Naive thymus-derived CD4-positive, alpha-beta T cell (primary cell): ENCODE measurements around the gene AMBRA1. TPM values are rescaled to one million over a fixed set of nuclear protein-coding genes. Genes with fewer than 3 reads are reported as not detected.
"Not testable (repeated sequence)": the region's sequence is repeated elsewhere in the genome, so short reads cannot be mapped to it uniquely, and the experiment has no call there.

Experiments
- ATAC-seq: fragments of 150-1000 bp; cut with Tn5 transposase; 2 replicates; pipeline ENCODE4 v1.10.0; 2021; ENCODE audit warnings: mild to moderate bottlenecking, moderate library complexity
- CTCF ChIA-PET: fragments of 350-600 bp; sonication (Branson Sonifier 250); formaldehyde crosslinking; loops from one replicate; lab custom pipeline; 2021; ENCODE audit warnings: antibody characterized with exemption; lab: Charles Lee
- POLR2A ChIA-PET: fragments of 350-600 bp; sonication (Branson Sonifier 250); formaldehyde crosslinking; loops from one replicate; lab custom pipeline; 2021; ENCODE audit warnings: antibody characterized with exemption, inconsistent platforms; lab: Charles Lee
- DNase-seq, 9 donors: peaks; one replicate each; pipeline versions ENCODE4 v3.0.0 to v3.0.0-alpha.2; 2020 to 2022; ENCODE audit warnings: mixed read lengths in 1 of 9
- H3K27ac ChIP-seq: one replicate; pipeline ENCODE4 v1.7.0; 2013; ENCODE audit warnings: mild to moderate bottlenecking, low read depth, low read length, moderate library complexity
- H3K27me3 ChIP-seq, 2 donors: one replicate each; pipeline ENCODE4 v1.7.0; 2013; ENCODE audit warnings: low read length in 2 of 2, mild to moderate bottlenecking in 2 of 2, moderate library complexity in 2 of 2; ENCODE audit not compliant: control insufficient read depth in 2 of 2, insufficient read depth in 2 of 2
- H3K36me3 ChIP-seq, 3 experiments: 1 replicate in 2 of 3; 2 replicates in 1 of 3; pipeline ENCODE4 v1.7.0; 2013; ENCODE audit warnings: low read length in 3 of 3, mild to moderate bottlenecking in 3 of 3, moderate library complexity in 1 of 3; ENCODE audit not compliant: insufficient read depth in 3 of 3, control insufficient read depth in 2 of 3
- H3K4me1 ChIP-seq, 2 donors: one replicate each; pipeline ENCODE4 v1.7.0; 2013; ENCODE audit warnings: low read length in 2 of 2, mild to moderate bottlenecking in 2 of 2, moderate library complexity in 1 of 2; ENCODE audit not compliant: control insufficient read depth in 2 of 2, insufficient read depth in 2 of 2
- H3K4me3 ChIP-seq: 2 replicates; pipeline ENCODE4 v1.7.0; 2013; ENCODE audit warnings: mild to moderate bottlenecking, low read length
- H3K9me3 ChIP-seq, 3 experiments: 1 replicate in 2 of 3; 2 replicates in 1 of 3; pipeline ENCODE4 v1.7.0; 2013; ENCODE audit warnings: low read length in 3 of 3; ENCODE audit not compliant: control insufficient read depth in 2 of 3
- H3K27ac Mint-ChIP-seq, 9 donors: one replicate each; pipeline ENCODE4 v1.8.0; 2020 to 2022; ENCODE audit warnings: mixed read lengths in 9 of 9, mild to moderate bottlenecking in 8 of 9, moderate library complexity in 5 of 9, inconsistent platforms in 2 of 9
- H3K27me3 Mint-ChIP-seq, 5 donors: one replicate each; pipeline ENCODE4 v1.8.0; 2021 to 2022; ENCODE audit warnings: mixed read lengths in 5 of 5, mild to moderate bottlenecking in 1 of 5
- H3K36me3 Mint-ChIP-seq, 5 donors: one replicate each; pipeline ENCODE4 v1.8.0; 2020 to 2022; ENCODE audit warnings: mixed read lengths in 5 of 5, mild to moderate bottlenecking in 3 of 5, inconsistent platforms in 1 of 5
- H3K4me1 Mint-ChIP-seq, 7 donors: one replicate each; pipeline ENCODE4 v1.8.0; 2020 to 2022; ENCODE audit warnings: mixed read lengths in 7 of 7, mild to moderate bottlenecking in 3 of 7, inconsistent platforms in 1 of 7
- H3K4me3 Mint-ChIP-seq, 10 donors: one replicate each; pipeline ENCODE4 v1.8.0; 2020 to 2022; ENCODE audit warnings: mild to moderate bottlenecking in 10 of 10, mixed read lengths in 10 of 10, moderate library complexity in 6 of 10, inconsistent platforms in 2 of 10
- H3K9me3 Mint-ChIP-seq, 11 donors: one replicate each; pipeline ENCODE4 v1.8.0; 2020 to 2022; ENCODE audit warnings: mixed read lengths in 11 of 11, mild to moderate bottlenecking in 4 of 11, inconsistent platforms in 1 of 11, moderate library complexity in 1 of 11
- intact Hi-C, 2 donors: fragments of 100-400 bp; cut with micrococcal nuclease; formaldehyde crosslinking; loops; one replicate each; pipeline ENCODE4 v1.15.1; 2023
- polyA plus RNA-seq, 2 donors: library from polyadenylated mRNA; unstranded; fragments of 300-500 nt; fragmentation: Illumina TruSeq; gene quantifications; one replicate each; pipeline ENCODE4 v1.2.3, GENCODE V29; 2021
- total RNA-seq, 6 experiments: library from RNA in 5 of 6; stranded (reverse) in 5 of 6; gene quantifications; 1 replicate in 5 of 6; 2 replicates in 1 of 6; pipeline ENCODE4 v1.2.3 and lab custom pipeline; 2021 to 2026

Gene AMBRA1
- total and polyA plus RNA-seq, 7 experiments from 2014 or later = 8.9 to 48.7 (median 41.2) TPM

DNA sequence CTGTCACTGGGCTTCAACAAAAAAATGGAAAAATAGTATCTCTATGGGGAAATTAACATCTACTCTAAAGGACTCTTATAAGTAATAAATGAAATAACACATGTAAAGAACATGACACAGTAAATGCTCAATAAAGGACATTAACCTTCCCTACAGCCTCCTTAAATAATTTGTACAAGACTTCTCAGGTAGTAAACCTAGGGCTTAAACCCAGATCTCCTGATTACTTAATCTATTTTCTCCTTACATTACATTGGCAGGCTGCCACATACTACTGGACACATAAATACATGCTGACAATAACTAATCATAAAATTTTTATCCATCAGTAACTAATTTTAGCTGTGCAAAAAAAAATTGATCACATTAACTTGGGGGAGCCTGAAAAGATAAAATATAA lies 4.9 kb downstream of the AMBRA1 start:
- Mint-ChIP-seq H3K36me3 (peaks cover 0 to 11% (median 9%) of the 10 kb centered on the region in 5 donors), H3K4me3 (peak overlapping the region in 4 of 10 donors; percentile 8 to 49 (median 28)), H3K4me1 (peaks cover 32 to 64% (median 51%) of the 10 kb centered on the region in 7 donors), H3K27ac (peak overlapping the region in 1 of 9 donors; percentile 39), H3K27me3 (no peaks in the 10 kb centered on the region), H3K9me3 (no peaks in the 10 kb centered on the region)
- DNase-seq (no peak), ATAC-seq (no peak)
- peaks cover 19 to 22% of the 10 kb centered on the region in 2 donors for H3K4me1 ChIP-seq
- no peak overlapping the region for H3K4me3 ChIP-seq
- H3K9me3 ChIP-seq = no peaks in the 10 kb centered on the region
- peaks cover 0 to 8% (median 0%) of the 10 kb centered on the region in 3 experiments for H3K36me3 ChIP-seq
- no peak overlapping the region for H3K27ac ChIP-seq
- intact Hi-C loops = no loop called here
- POLR2A ChIA-PET = interaction anchor here (0.7 to 1.2 kb wide), 3 partner anchors 29 to 770 kb away, joined by 3 to 5 read pairs (median 3); no protein-coding TSS in a partner anchor
- no peaks in the 10 kb centered on the region for H3K27me3 ChIP-seq
- CTCF ChIA-PET = no interaction called here

DNA sequence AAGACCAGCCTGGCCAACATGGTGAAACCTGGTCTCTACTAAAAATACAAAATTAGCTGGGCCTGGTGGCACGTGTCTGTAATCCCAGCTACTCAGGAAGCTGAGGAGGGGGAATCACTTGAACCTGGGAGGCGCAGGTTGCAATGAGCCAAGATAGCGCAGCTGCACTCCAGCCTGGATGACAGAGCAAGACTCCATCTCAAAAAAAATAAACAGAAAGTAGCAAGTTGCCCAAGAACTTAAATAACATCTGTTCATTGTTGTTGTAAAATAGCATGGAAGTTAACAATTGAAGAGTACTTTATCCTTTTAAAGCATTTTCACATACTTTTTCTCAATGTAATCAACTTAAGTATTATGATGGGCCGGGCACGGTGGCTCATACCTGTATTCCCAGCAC lies 5.7 kb downstream of the AMBRA1 start:
- H3K4me1 ChIP-seq = peaks cover 16 to 21% of the 10 kb centered on the region in 2 donors
- H3K27me3 ChIP-seq = no peaks in the 10 kb centered on the region
- CTCF ChIA-PET = no interaction called here
- Mint-ChIP-seq H3K27ac (peak overlapping the region in 2 of 9 donors; percentile 10 to 14), H3K27me3 (no peaks in the 10 kb centered on the region), H3K4me1 (peaks cover 32 to 59% (median 46%) of the 10 kb centered on the region in 7 donors), H3K4me3 (peak overlapping the region in 3 of 10 donors; percentile 4 to 19 (median 9)), H3K36me3 (peaks cover 0 to 11% (median 9%) of the 10 kb centered on the region in 5 donors), H3K9me3 (no peaks in the 10 kb centered on the region)
- ATAC-seq = no peak
- no peak overlapping the region for H3K4me3 ChIP-seq
- H3K27ac ChIP-seq = no peak overlapping the region
- DNase-seq = no peak
- intact Hi-C loops = no loop called here
- peaks cover 0 to under 1% (median 0%) of the 10 kb centered on the region in 3 experiments for H3K36me3 ChIP-seq
- POLR2A ChIA-PET = interaction anchor here (0.7 to 1.2 kb wide), 3 partner anchors 28 to 771 kb away, joined by 3 to 5 read pairs (median 3); no protein-coding TSS in a partner anchor
- H3K9me3 ChIP-seq = no peaks in the 10 kb centered on the region

DNA sequence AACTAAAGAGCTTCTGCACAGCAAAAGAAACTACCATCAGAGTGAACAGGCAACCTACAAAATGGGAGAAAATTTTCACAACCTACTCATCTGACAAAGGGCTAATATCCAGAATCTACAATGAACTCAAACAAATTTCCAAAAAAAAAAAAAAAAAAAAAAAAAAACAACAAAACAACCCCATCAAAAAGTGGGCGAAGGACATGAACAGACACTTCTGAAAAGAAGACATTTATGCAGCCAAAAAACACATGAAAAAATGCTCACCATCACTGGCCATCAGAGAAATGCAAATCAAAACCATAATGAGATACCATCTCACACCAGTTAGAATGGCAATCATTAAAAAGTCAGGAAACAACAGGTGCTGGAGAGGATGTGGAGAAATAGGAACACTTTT lies 10.3 kb downstream of the AMBRA1 start:
- H3K27me3 ChIP-seq, POLR2A ChIA-PET, ATAC-seq, H3K9me3 ChIP-seq, DNase-seq, H3K4me3 Mint-ChIP-seq, CTCF ChIA-PET, H3K9me3 Mint-ChIP-seq, H3K4me1 ChIP-seq, H3K36me3 ChIP-seq, H3K4me3 ChIP-seq, intact Hi-C loops, H3K27ac Mint-ChIP-seq, H3K27me3 Mint-ChIP-seq, H3K27ac ChIP-seq: not testable (repeated sequence)
- Mint-ChIP-seq H3K4me1 (peaks cover 12 to 50% (median 47%) of the 10 kb centered on the region in 7 donors), H3K36me3 (peaks cover 0 to 35% (median 20%) of the 10 kb centered on the region in 5 donors)

DNA sequence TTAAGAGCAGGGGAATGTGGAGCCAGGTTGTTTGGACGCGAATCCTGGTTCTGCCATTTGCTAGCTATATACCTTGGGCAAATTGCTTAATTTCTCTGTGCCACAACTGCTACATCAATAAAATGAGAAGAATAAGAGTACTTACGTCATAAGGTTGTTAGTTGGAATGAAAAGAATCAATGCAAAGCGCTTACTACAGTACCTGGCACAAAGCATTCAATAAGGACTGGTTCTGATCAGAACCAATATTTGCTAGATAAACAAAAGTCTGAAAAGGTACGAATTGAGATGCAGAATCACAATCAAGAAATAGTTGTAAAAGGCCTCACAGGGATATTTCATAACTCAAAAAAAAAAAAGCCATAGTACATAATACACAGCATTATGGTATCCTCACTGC lies 11.2 kb downstream of the AMBRA1 start:
- Histone ChIP-seq H3K9me3 (no peaks in the 10 kb centered on the region), H3K27me3 (no peaks in the 10 kb centered on the region), H3K4me1 (peaks cover 0 to 3% of the 10 kb centered on the region in 2 donors), H3K27ac (no peak overlapping the region), H3K4me3 (no peak overlapping the region), H3K36me3 (no peaks in the 10 kb centered on the region)
- ChIA-PET CTCF (interaction anchor here (0.7 kb wide), 1 partner anchor 11 kb away, joined by 3 read pairs; the partner anchor contains the start of gene AMBRA1), POLR2A (no interaction called here)
- Mint-ChIP-seq H3K4me3 (peak overlapping the region in 1 of 10 donors; percentile 32), H3K27ac (peak overlapping the region in 2 of 9 donors; percentile 48 to 64), H3K36me3 (peaks cover 0 to 31% (median 19%) of the 10 kb centered on the region in 5 donors), H3K9me3 (peaks cover 0 to 4% (median 0%) of the 10 kb centered on the region in 11 donors), H3K4me1 (peaks cover 7 to 47% (median 41%) of the 10 kb centered on the region in 7 donors), H3K27me3 (no peaks in the 10 kb centered on the region)
- intact Hi-C loops = no loop called here
- ATAC-seq (no peak), DNase-seq (no peak)

DNA sequence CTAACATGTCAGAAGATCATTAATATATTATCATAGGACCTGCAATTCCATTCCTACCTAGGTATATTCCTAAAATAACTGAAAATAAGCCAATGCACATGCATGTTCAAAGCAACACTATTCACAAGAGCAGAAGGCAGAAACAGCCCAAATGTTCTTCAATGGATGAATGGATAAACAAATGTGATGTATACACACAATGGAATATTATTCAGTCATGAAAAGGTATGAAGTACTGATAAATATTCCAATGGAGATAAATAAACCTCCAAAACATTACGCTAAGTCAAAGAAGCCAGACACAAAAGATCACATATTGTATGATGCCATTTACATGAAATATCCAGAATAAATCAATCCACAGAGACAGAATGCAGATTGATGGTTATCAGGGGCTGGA lies 16.8 kb downstream of the AMBRA1 start:
- Mint-ChIP-seq H3K27ac (no peak overlapping the region), H3K9me3 (peaks cover 0 to 7% (median 0%) of the 10 kb centered on the region in 11 donors), H3K4me1 (peaks cover 22 to 56% (median 38%) of the 10 kb centered on the region in 7 donors), H3K36me3 (peaks cover 0 to 29% (median 25%) of the 10 kb centered on the region in 5 donors), H3K27me3 (no peaks in the 10 kb centered on the region), H3K4me3 (no peak overlapping the region)
- intact Hi-C loops = no loop called here
- no peaks in the 10 kb centered on the region for H3K27me3 ChIP-seq
- no peak for ATAC-seq
- CTCF ChIA-PET = no interaction called here
- no peak overlapping the region for H3K27ac ChIP-seq
- peaks cover 0 to 6% (median 0%) of the 10 kb centered on the region in 3 experiments for H3K36me3 ChIP-seq
- H3K4me3 ChIP-seq = no peak overlapping the region
- no peak for DNase-seq
- no peaks in the 10 kb centered on the region for H3K4me1 ChIP-seq
- H3K9me3 ChIP-seq = no peaks in the 10 kb centered on the region
- POLR2A ChIA-PET = no interaction called here

DNA sequence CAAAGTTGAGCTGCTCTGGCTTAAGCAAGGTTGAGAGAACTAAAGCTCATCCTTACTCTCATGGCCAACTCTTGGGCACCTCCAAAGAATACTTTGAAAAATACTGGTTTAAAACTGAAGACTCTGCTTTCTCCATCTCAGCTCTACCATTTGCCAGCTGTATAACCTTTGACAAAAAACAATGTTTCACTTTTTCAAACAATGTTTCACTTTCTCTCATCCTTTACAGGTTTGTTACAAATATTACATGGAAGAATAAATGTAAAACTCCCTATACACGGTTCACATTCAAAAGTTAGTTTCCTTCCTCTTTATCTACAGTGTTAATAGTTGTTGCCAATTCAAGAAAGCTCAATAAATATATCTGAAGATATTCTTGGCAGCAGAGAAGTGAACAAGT lies 19.2 kb downstream of the AMBRA1 start:
- Mint-ChIP-seq H3K4me1 (peaks cover 26 to 56% (median 35%) of the 10 kb centered on the region in 7 donors), H3K27ac (peak overlapping the region in 3 of 9 donors; percentile 37 to 43 (median 41)), H3K4me3 (no peak overlapping the region), H3K9me3 (peaks cover 0 to 7% (median 0%) of the 10 kb centered on the region in 11 donors), H3K36me3 (peaks cover 0 to 26% (median 16%) of the 10 kb centered on the region in 5 donors), H3K27me3 (no peaks in the 10 kb centered on the region)
- CTCF ChIA-PET = no interaction called here
- POLR2A ChIA-PET = interaction anchor here (0.7 kb wide), 1 partner anchor 13 kb away, joined by 3 read pairs; no protein-coding TSS in a partner anchor
- no peak overlapping the region for H3K4me3 ChIP-seq
- no peaks in the 10 kb centered on the region for H3K27me3 ChIP-seq
- no peak overlapping the region for H3K27ac ChIP-seq
- peaks cover 0 to 7% of the 10 kb centered on the region in 2 donors for H3K4me1 ChIP-seq
- H3K9me3 ChIP-seq = no peaks in the 10 kb centered on the region
- intact Hi-C loops = no loop called here
- ATAC-seq (no peak), DNase-seq (no peak)
- peaks cover 0 to 6% (median 0%) of the 10 kb centered on the region in 3 experiments for H3K36me3 ChIP-seq
